DND-41 (cell line): Measurements from ENCODE around the gene ZIC4.

Source experiments
- ATAC-seq: fragments of 200-7000 bp; cut with Tn5 transposase; 3 replicates; pipeline ENCODE4 v1.9.1; 2021; ENCODE audit warnings: low read depth; ENCODE audit not compliant: insufficient read depth
- DNase-seq: peaks from one replicate; pipeline ENCODE4 v3.0.0-alpha.2; 2020
- H2AFZ ChIP-seq: 2 replicates; pipeline ENCODE4 v1.6.0; 2012; ENCODE audit warnings: low read depth, low read length
- H3K27ac ChIP-seq: 2 replicates; pipeline ENCODE4 v1.5.1; 2012; ENCODE audit warnings: low read length, inconsistent platforms
- H3K27me3 ChIP-seq: fragments of 200-600 bp; sonication (generic); 2 replicates; pipeline ENCODE4 v1.6.0; 2012; ENCODE audit warnings: low read length, mild to moderate bottlenecking, inconsistent platforms; ENCODE audit not compliant: insufficient read depth, poor library complexity
- H3K36me3 ChIP-seq: 2 replicates; pipeline ENCODE4 v1.5.1; 2012; ENCODE audit warnings: low read length, inconsistent platforms; ENCODE audit not compliant: insufficient read depth
- H3K4me1 ChIP-seq: 2 replicates; pipeline ENCODE4 v1.5.1; 2012; ENCODE audit warnings: mild to moderate bottlenecking, low read length; ENCODE audit not compliant: insufficient read depth
- H3K4me2 ChIP-seq: 2 replicates; pipeline ENCODE4 v1.6.0; 2012; ENCODE audit warnings: mild to moderate bottlenecking, moderate library complexity, low read length, inconsistent platforms; ENCODE audit not compliant: insufficient read depth
- H3K4me3 ChIP-seq, 2 experiments: fragments of 200-600 bp in 1 of 2; shearing (Covaris generic) in 1 of 2; 2 replicates each; pipeline ENCODE4 v1.5.1; 2012 to 2016; ENCODE audit warnings: inconsistent platforms in 2 of 2, low read length in 2 of 2, mild to moderate bottlenecking in 2 of 2, low read depth in 1 of 2, moderate library complexity in 1 of 2
- H3K79me2 ChIP-seq: 2 replicates; pipeline ENCODE4 v1.6.0; 2012; ENCODE audit warnings: low read length, inconsistent platforms; ENCODE audit not compliant: insufficient read depth
- H3K9ac ChIP-seq: 2 replicates; pipeline ENCODE4 v1.6.0; 2012; ENCODE audit warnings: low read depth, mild to moderate bottlenecking, inconsistent platforms, low read length, moderate library complexity
- H3K9me3 ChIP-seq: 2 replicates; pipeline ENCODE4 v1.5.1; 2012; ENCODE audit warnings: low read length, moderate library complexity, mild to moderate bottlenecking, inconsistent platforms; ENCODE audit not compliant: insufficient read depth, severe bottlenecking
- H4K20me1 ChIP-seq: 2 replicates; pipeline ENCODE4 v1.6.0; 2012; ENCODE audit warnings: low read length; ENCODE audit not compliant: insufficient read depth
- EZH2 ChIP-seq: IDR thresholded peaks from 3 replicates; pipeline ENCODE4 v1.6.1; 2012; ENCODE audit warnings: borderline replicate concordance, low read depth, mild to moderate bottlenecking, moderate library complexity, low read length, inconsistent platforms; ENCODE audit not compliant: severe bottlenecking
- TF ChIP-seq, protein P1 (sequence below): IDR thresholded peaks from 2 replicates; pipeline ENCODE4 v1.5.1; 2012; ENCODE audit warnings: borderline replicate concordance, low read length, moderate library complexity, mild to moderate bottlenecking; ENCODE audit not compliant: poor library complexity, severe bottlenecking; ENCODE audit errors: extremely low read depth

ZIC4 gene

DNA sequence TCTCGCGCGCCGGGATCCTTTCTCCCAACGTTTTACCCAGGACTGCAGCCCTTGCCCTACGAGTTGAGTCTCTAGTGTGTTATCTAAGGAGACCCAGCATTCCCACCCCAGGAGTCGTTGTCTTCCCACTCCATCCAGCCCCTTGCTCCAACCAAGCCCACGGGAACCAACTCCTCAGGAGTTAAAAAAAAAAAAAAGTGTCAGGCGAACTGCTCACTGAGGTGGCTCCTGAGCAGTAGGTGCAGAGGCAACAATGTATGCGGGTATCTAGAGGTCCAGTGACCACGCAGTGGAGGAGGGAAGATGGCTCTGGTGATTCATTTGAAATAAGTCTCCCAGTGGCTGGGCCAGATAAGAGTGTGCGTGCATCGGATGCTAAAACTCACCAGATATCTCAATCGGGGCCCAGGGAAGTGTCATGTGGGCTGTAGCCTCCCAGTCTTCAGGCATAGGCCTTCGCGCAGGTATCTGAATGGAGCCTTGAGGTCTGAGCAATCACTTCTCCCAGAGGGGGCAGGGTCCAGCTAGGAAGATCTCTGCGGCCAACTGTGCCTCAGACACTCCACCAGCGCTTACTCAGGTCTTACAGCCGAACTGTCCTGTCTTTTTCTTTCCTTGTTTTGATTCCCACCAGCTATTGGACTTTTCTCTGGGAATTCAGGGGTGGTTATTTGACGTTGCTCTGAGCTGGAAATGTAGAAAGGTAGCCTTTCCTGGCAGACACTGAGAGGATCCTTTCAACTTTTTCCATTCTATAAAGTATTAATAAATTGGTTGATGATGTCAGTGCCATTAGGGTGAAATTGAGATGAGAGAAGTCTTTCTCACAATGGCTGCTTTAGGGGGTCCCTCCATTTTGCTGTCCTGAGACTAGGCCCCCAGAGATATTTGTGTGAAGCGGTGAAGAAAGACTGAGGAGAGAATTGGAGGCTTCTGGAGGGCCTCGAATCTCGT, 21.0 kb downstream of the ZIC4 start:
- Histone ChIP-seq H2AFZ (no peak overlapping the region), H3K4me2 (no peak overlapping the region), H3K4me3 (no peak overlapping the region), H3K36me3 (no peaks in the 10 kb centered on the region), H3K9me3 (peaks cover under 1% of the 10 kb centered on the region), H3K9ac (no peak overlapping the region), H3K4me1 (no peaks in the 10 kb centered on the region), H3K27me3 (no peaks in the 10 kb centered on the region), H3K79me2 (no peaks in the 10 kb centered on the region), H3K27ac (no peak overlapping the region), H4K20me1 (no peaks in the 10 kb centered on the region)
- ATAC-seq (no peak), DNase-seq (no peak)
- no peak for TF ChIP-seq EZH2
- TF ChIP-seq, protein P1, sequence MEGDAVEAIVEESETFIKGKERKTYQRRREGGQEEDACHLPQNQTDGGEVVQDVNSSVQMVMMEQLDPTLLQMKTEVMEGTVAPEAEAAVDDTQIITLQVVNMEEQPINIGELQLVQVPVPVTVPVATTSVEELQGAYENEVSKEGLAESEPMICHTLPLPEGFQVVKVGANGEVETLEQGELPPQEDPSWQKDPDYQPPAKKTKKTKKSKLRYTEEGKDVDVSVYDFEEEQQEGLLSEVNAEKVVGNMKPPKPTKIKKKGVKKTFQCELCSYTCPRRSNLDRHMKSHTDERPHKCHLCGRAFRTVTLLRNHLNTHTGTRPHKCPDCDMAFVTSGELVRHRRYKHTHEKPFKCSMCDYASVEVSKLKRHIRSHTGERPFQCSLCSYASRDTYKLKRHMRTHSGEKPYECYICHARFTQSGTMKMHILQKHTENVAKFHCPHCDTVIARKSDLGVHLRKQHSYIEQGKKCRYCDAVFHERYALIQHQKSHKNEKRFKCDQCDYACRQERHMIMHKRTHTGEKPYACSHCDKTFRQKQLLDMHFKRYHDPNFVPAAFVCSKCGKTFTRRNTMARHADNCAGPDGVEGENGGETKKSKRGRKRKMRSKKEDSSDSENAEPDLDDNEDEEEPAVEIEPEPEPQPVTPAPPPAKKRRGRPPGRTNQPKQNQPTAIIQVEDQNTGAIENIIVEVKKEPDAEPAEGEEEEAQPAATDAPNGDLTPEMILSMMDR = no peak

DNA sequence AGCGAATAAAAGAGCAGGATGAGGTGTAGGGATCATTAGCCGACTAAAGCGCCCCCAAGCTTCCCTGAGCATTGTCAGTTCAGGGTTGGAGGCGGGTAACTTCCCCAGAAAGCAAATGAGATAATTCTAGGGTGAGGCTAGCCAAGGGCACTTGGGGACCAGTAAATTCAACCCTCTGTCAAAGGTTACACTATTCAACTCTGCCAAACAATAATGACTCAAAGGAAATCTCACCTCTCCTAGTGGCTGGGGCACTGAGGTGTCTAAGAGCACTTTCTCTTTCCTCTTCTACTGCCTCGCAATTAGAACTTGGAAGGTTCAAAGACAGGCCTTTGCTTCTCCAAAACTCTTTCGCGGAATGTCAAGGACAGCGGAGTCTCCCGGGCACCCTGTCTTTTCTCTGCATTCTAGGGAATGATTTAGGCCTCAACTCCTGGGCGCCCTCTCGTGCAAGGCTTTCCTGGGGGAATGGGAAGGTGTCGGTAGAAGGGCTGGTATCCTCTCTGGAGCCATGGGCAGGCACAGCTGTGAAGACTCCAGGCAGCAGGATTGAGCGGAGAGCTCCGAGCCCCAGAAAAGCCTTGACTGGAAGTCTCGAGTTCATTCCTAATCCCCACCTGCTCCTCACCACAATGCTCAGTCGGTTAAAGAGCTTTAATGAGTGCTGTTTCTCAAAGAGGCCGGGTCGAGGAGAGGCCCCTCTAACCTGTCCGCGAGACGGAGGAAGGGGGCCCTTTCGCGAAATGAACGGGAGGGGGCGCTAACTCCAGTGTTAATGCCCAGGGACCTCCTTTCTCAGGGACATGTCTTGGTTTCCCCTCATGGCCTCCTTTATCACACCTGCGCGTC, 21.9 kb downstream of the ZIC4 start:
- H3K79me2 ChIP-seq = no peaks in the 10 kb centered on the region
- H3K9me3 ChIP-seq = no peaks in the 10 kb centered on the region
- no peak overlapping the region for H2AFZ ChIP-seq
- H3K36me3 ChIP-seq = no peaks in the 10 kb centered on the region
- H3K4me3 ChIP-seq = no peak overlapping the region
- ATAC-seq = no peak
- H3K4me2 ChIP-seq = no peak overlapping the region
- H3K9ac ChIP-seq = no peak overlapping the region
- TF ChIP-seq EZH2 = no peak
- TF ChIP-seq, protein P1 = no peak
- H3K27ac ChIP-seq = no peak overlapping the region
- no peaks in the 10 kb centered on the region for H3K4me1 ChIP-seq
- no peaks in the 10 kb centered on the region for H3K27me3 ChIP-seq
- H4K20me1 ChIP-seq = no peaks in the 10 kb centered on the region
- DNase-seq = no peak

DNA sequence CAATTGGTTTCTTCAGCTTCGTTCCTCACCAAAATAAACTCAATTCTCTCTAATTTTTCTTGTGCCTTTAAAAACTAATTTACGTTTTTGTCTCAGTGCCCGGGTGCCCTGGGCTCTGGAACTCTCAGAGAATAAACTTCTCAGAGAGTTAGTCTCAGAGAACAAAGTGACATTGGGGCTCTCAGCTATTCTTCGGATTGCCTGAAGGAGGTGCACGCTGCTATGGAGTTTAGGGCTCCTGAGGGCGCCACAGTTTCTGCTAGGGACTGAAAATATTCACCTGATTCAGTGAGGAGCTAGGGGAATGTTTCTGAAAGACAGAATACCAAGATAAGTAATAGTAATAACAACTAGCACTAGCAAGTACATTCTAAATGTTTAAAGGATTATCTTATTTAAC, 22.7 kb downstream of the ZIC4 start:
- Histone ChIP-seq H3K27ac (no peak overlapping the region), H3K9ac (no peak overlapping the region), H3K36me3 (no peaks in the 10 kb centered on the region), H3K27me3 (no peaks in the 10 kb centered on the region), H3K9me3 (no peaks in the 10 kb centered on the region), H3K4me3 (no peak overlapping the region), H3K4me2 (no peak overlapping the region), H3K79me2 (no peaks in the 10 kb centered on the region), H2AFZ (no peak overlapping the region), H4K20me1 (no peaks in the 10 kb centered on the region), H3K4me1 (no peaks in the 10 kb centered on the region)
- TF ChIP-seq, protein P1 = no peak
- no peak for TF ChIP-seq EZH2
- ATAC-seq = no peak
- DNase-seq = no peak
